Measurements from ENCODE around the gene SPATA6. TPM values are rescaled to one million over a fixed set of nuclear protein-coding genes. Genes with fewer than 3 reads are reported as not detected.
"Not testable (repeated sequence)": the region's sequence is repeated elsewhere in the genome, so short reads cannot be mapped to it uniquely, and the experiment has no call there.

SPATA6 gene
- polyA plus RNA-seq, 3 donors: 7.4 to 8.0 (median 7.8) TPM

DNA sequence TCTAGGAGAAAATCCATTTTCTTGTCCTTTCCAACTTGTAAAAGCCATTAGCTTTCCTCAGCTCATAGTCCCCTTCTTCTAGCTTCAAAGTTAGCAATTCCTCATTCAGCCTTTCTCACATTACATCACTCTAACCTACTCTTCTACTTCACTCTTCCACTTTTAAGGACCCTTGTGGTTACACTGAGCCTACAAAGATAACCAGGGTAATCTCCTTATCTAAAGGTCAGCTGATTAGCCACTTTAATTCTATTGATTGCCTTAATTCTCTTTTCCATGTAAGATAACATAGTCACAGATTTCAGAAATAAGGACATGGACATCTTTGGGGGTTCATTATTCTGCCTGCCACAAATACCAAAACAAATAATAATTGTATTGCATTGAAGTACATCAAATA lies 8.5 kb upstream of the SPATA6 start:
- Histone ChIP-seq H2AFZ (ENCODE audit: insufficient read depth, low read depth, low read length, poor library complexity, severe bottlenecking) (no peak overlapping the region), H3K9me3 (replicated peaks in 1 of 2; ENCODE audit: control insufficient read depth in 1 of 2, insufficient read depth in 1 of 2, low read length in 2 of 2) (peaks cover 0 to 5% of the 10 kb centered on the region in 2 donors), H3K4me1 (ENCODE audit: control insufficient read depth in 1 of 2, insufficient read depth in 2 of 2, low read length in 2 of 2) (no peaks in the 10 kb centered on the region), H3K27ac (ENCODE audit: low read depth in 1 of 2, low read length in 2 of 2) (no peak overlapping the region), H3K79me2 (ENCODE audit: insufficient read depth, low read length) (no peaks in the 10 kb centered on the region), H3K36me3 (replicated peaks in 1 of 2; ENCODE audit: control insufficient read depth in 1 of 2, insufficient read depth in 2 of 2, low read length in 2 of 2) (no peaks in the 10 kb centered on the region), H4K20me1 (ENCODE audit: insufficient read depth, low read length) (no peaks in the 10 kb centered on the region), H3K4me3 (replicated peaks in 1 of 3; ENCODE audit: low read depth in 2 of 3, low read length in 3 of 3) (no peak overlapping the region), H3K9ac (ENCODE audit: insufficient read depth, low read length, poor library complexity, severe bottlenecking) (no peak overlapping the region), H3K27me3 (ENCODE audit: control insufficient read depth in 2 of 2, insufficient read depth in 2 of 2, low read length in 2 of 2) (peaks cover 3 to 5% of the 10 kb centered on the region in 2 donors), H3K4me2 (replicated peaks; ENCODE audit: extremely low read depth, low read length, poor library complexity, severe bottlenecking) (no peak overlapping the region)
- TF ChIP-seq, protein P1, sequence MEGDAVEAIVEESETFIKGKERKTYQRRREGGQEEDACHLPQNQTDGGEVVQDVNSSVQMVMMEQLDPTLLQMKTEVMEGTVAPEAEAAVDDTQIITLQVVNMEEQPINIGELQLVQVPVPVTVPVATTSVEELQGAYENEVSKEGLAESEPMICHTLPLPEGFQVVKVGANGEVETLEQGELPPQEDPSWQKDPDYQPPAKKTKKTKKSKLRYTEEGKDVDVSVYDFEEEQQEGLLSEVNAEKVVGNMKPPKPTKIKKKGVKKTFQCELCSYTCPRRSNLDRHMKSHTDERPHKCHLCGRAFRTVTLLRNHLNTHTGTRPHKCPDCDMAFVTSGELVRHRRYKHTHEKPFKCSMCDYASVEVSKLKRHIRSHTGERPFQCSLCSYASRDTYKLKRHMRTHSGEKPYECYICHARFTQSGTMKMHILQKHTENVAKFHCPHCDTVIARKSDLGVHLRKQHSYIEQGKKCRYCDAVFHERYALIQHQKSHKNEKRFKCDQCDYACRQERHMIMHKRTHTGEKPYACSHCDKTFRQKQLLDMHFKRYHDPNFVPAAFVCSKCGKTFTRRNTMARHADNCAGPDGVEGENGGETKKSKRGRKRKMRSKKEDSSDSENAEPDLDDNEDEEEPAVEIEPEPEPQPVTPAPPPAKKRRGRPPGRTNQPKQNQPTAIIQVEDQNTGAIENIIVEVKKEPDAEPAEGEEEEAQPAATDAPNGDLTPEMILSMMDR (IDR thresholded peaks at IDR 0.05): no peak
- Mint-ChIP-seq H3K27me3 (ENCODE audit: low read depth in 3 of 3) (peaks cover 0 to 4% (median 3%) of the 10 kb centered on the region in 3 donors), H3K9me3 (peaks cover 0 to 16% (median 7%) of the 10 kb centered on the region in 7 donors), H3K4me1 (no peaks in the 10 kb centered on the region), H3K36me3 (no peaks in the 10 kb centered on the region), H3K4me3 (no peak overlapping the region), H3K27ac (no peak overlapping the region)
- no peak for DNase-seq
- intact Hi-C loops (cut with micrococcal nuclease): no loop called here

DNA sequence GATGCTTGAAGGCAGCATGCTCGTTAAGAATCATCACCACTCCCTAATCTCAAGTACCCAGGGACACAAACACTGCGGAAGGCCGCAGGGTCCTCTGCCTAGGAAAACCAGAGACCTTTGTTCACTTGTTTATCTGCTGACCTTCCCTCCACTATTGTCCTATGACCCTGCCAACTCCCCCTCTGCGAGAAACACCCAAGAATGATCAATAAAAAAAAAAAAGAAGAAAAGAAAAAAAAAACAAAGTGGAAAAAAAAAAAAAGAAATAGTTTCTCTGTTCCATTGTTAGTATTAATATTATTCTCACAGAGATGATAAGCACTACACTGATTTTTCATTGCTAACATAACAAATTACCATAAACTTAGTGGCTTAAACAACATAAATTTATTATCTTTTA lies 8.0 kb upstream of the SPATA6 start:
- intact Hi-C loops (cut with micrococcal nuclease); H3K4me1 Mint-ChIP-seq: not testable (repeated sequence)
- WGBS (ENCODE audit: insufficient coverage): no CpG with 5 or more reads among the region's 4 CpGs

More for the DNA sequence above, 8.0 kb upstream of the SPATA6 start:
- H3K9me3 ChIP-seq (replicated peaks in 1 of 2; ENCODE audit: control insufficient read depth in 1 of 2, insufficient read depth in 1 of 2, low read length in 2 of 2); H3K4me1 ChIP-seq (ENCODE audit: control insufficient read depth in 1 of 2, insufficient read depth in 2 of 2, low read length in 2 of 2); H3K27me3 Mint-ChIP-seq (ENCODE audit: low read depth in 3 of 3); DNase-seq; H3K27ac ChIP-seq (ENCODE audit: low read depth in 1 of 2, low read length in 2 of 2); H2AFZ ChIP-seq (ENCODE audit: insufficient read depth, low read depth, low read length, poor library complexity, severe bottlenecking); H4K20me1 ChIP-seq (ENCODE audit: insufficient read depth, low read length); H3K27ac Mint-ChIP-seq; H3K4me2 ChIP-seq (replicated peaks; ENCODE audit: extremely low read depth, low read length, poor library complexity, severe bottlenecking); H3K27me3 ChIP-seq (ENCODE audit: control insufficient read depth in 2 of 2, insufficient read depth in 2 of 2, low read length in 2 of 2); H3K4me3 ChIP-seq (replicated peaks in 1 of 3; ENCODE audit: low read depth in 2 of 3, low read length in 3 of 3); H3K36me3 ChIP-seq (replicated peaks in 1 of 2; ENCODE audit: control insufficient read depth in 1 of 2, insufficient read depth in 2 of 2, low read length in 2 of 2); H3K4me3 Mint-ChIP-seq; H3K9ac ChIP-seq (ENCODE audit: insufficient read depth, low read length, poor library complexity, severe bottlenecking); H3K79me2 ChIP-seq (ENCODE audit: insufficient read depth, low read length); H3K36me3 Mint-ChIP-seq: not testable (repeated sequence)
- H3K9me3 Mint-ChIP-seq: peaks cover 0 to 21% (median 8%) of the 10 kb centered on the region in 7 donors

Data from CD14-positive monocyte (primary cell).